Activated naive CD4-positive, alpha-beta T cell (primary cell): Measurements from ENCODE around the gene NBAS.
"Not testable (repeated sequence)": the region's sequence is repeated elsewhere in the genome, so short reads cannot be mapped to it uniquely, and the experiment has no call there.

Experiments
- DNase-seq, 4 experiments: peaks; one replicate each; lab custom pipeline; 2025; lab: John Stamatoyannopoulos, UW

The NBAS gene

DNA sequence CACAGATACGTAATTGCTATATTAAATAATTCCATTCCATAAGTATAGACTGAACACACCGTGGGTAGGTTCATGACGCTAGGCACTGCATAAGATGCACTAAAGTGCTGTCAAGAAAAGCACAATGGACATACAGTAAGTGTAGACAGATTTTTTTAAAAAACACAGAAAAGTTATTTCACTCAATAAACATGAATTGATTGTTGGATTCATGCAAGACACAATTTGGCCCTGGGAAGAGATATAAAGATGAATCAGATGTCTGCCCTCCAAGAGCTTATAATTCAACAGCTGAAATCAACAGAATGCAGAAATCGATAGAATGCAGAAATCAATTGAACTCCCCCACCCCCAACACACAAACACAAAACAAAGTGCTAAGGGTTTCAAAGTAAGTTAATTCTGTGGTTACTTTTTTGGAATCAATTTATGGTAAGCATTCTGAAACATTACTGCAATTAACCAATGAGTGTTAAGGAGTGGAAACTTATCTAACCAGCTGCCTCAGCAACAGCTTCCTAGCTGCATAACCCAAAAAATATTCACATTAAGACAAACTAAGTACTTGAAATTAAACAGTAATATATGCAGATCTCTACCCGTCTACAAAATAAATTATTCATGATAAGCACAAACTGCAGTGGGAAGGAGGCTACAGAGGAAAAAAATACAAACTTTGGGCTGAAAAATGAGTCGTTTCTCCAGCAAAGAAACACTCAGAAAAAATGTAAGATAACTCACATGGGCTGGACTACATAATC, 1.6 kb downstream of the NBAS start:
- DNase-seq, result no peak

DNA sequence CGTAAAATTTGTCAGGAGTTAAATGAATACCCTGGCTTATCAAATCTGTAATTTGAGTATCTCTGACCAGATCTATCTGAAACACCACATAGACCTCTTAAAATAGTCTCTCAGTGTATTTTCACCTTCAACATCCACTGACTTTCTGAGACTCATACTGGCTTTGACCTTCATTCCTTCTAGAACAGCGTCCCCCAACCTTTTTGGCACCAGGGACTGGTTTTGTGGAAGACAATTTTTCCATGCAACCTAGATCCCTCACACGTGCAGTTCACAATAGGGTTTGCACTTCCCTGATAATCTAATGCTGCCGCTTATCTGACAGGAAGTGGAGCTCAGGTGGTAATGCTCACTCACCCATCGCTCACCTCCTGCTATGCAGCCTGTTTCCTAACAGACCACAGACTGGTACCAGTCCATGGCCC, 3.2 kb downstream of the NBAS start:
- DNase-seq, result no peak

DNA sequence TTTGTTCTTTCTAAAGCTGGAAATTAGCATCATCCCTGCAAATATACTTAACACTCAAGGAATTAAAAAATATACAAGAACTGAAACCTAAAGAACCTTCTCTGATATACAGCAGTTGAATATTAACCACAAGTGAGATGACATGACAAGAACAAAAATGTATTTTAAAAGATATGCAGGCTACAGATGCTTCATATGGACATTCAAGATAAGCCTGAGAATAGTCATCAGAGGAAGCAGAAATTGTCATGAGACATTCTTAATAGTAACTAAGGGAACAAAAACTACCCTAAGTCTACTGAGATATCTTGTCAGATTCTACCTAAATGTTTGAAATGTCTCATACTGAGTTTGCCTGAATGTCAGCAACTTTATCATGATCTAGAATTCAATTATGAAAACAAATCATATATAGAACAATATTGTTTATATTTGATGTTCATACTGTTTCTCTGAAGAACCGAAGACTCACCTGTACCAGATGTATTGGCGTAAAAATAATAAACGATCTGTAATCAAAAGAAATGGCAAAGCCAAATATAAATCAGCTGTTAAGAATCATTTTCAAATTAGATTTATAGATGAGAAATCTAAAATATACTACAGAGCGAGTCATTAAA, 4.7 kb downstream of the NBAS start:
- no peak for DNase-seq

DNA sequence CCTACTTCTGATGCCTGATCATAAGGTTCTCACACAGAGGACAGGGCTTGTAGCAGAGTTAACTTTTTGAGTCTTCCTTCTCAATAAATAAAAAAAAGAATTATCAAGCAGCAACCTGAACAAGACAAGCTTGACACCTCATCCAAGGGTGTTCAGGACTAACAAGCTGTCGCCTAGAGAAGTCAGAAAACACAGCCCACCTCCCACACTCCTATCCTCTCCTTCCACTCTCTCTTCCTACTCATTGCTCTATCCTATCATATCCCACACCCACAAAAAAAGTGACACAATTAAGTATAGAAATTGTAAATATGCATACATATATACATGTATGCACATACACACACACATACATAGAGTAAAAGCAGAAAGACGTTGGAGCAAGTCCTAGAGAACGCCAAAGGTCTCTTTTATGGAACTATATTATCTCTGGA, 5.4 kb downstream of the NBAS start:
- DNase-seq, result no peak

DNA sequence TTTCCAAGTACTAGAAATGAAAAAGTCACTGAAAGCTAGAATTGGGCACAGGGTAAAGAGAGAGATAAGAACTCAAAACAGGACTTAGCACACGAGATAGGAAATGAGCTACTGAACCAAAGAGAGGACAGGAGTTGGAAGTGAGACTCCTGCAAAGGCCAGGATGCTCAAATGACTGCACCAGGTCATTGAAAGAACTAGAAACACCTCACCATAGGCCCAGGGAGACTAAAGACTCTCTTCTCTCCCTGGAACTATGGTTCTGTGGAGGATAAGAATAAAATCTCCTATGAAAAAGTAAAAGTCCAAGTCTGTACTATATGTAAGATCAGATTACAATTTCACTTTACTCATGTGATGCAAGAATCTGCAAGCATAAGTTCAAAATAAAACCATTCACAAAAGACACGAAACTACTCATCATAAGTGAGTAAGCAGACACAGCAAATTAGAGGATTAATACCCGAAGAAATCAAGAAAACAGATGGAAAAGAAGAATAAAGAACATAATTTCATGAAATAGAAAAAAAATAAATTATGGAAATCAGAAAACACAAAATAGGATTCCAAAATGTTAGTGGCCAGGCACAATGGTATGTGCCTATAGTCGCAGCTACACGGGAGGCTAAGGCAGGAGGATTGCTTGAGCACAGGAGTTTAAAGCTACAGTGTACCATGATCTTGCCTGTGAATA, 6.5 kb downstream of the NBAS start:
- no peak for DNase-seq

DNA sequence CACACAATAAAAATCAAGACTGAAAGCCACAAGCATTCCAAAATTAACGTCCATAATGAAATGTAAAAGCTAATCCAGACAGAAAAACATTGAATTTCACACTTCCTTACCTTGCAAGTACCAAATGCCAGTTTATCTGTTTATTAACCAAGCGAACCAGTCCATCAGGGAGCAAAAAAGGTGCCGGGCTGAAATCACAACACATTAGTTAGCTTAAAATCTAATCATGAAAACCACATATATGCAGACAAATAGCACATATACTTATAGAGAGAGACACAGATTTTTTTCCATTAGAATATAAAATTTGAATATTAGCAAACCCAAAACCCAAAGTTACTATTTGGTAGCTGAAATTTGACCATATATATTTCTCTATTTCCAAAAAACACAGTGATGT, 7.2 kb downstream of the NBAS start:
- DNase-seq, result no peak

DNA sequence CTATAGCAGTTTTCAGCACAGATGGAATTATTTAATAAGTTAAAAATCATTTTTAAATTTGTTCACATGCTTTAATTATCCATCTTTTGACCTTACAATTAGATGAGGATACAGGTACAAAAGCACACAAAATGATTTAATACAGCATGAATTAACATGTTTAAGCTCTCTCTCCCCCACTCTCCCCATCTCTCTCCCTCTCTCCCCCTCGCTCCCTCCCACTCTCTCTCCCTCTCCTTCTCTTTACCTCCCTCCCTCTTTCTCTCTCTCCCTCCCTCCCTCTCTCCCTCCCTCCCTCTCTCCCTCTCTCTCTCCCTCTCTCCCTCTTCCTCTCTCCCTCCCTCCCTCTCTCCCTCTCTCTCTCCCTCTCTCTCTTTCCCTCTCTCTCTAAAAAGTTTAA, 7.6 kb downstream of the NBAS start:
- DNase-seq, result no peak

DNA sequence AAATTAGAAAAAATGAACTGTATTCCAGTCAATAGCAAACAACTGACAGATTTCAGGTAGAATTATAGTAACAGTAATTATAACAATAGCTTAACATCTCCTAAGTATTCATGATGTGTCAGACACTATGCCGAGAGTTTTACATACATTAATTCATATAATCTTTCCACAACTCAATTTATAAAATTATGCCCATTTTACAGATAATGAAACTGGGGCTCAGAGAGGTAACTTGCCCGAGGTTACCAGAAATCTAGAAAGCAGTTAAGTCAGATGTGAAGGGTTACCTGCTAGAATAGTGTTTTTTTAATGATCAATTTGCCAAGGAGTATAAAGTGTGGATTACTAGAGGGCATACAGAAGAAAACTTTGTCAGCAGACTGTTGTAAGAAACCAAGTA, 12.2 kb downstream of the NBAS start:
- no peak for DNase-seq

DNA sequence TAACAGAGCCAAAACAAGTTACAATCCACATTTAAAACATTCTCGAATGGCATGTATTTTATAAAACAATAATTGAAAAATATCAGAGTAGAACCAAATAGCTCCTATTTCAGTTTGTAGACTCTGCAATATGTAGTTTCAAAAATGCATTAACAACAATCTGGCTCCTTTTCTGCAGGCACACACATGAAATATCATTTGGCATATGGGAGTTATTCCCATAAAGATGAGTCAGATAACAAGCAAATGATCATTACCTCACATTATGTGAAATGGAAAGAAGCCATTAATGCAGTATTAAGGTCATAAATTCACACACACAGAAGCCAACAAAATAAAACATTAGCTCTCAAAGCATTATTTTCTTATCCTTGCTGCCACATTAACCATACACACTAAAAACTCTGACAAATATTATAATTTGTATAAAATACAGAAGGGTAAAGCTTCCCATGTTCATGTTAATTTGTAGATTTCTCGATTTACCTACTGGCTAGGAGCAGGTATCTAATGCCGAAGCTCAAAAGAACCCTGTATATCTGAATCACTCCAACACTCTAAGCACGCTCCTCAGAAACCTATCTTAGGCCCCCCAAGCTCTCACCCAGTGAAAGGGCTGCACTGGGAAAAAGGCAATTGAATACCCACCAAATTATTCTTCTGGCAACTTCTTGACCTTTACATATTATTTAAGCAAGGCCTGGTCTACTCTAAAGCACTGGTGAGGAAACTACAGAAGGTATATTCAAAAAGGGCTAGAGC, 13.8 kb downstream of the NBAS start:
- no peak for DNase-seq

DNA sequence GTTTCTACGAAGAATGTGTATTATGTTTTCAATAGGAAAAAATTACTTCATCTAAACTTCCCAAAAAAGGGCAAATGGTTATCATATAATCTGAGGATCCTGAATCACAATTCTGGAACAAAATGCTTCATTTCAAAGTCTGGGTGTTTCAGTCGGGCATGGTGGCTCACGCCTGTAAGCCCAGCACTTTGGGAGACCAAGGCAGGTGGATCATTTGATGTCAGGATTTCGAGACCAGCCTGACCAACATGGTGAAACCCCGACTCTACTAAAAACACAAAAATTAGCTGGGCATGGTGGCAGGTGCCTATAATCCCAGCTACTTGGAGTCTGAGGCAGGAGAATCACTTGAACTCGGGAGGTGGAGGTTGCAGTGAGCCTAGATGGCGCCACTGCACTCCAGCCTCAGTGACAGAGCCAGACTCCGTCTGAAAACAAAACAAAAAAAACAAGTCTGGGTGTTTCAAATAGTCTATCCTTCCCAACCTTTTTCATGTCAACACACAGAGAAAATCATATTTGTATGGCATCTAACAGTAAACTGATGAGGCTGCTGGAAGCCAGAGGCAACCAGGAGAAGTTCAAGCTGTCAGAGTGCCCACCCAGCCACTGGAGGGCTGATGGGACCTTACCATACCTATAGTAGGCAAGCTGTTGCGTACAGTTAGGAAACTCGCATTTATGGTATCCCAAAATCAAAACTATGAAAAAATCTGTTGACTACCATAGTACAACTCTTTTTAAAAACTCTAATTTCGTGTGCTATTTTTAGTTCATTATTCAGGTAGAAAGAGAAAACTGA, 14.6 kb downstream of the NBAS start:
- DNase-seq, result no peak

DNA sequence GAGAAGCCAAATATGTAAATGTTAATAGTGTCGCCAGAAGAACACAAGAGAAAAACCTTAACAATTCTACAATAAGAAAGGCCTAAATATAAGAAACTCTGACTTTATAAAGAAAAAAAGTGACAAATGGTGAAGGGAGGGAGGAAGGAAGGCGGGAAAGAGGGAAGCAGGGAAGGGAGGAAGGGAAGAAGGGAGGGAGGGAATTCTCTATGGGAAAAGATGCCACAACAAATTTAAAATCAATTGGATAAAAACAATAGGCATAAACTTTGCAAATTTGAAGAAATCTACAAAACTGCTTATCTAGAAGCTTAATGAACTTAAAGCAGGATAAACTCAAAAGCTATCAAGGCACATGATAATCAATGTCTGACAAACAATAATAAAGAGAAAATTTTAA, 16.9 kb downstream of the NBAS start:
- no peak for DNase-seq

DNA sequence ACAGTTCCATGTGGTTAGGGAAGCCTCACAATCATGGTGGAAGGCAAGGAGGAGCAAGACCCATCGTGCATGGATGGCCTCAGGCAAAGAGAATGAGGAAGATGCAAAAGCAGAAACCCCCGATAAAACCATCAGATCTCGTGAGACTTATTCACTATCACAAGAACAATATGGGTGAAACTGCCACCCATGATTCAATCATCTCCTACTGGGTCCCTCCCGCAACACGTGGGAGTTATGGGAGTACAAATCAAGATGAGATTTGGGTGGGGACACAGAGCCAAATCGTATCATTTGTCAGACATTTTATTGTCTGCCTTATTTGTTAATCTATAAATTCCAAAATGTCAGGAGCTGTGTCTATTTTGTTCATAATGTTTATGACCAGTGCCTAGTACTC, 17.6 kb downstream of the NBAS start:
- DNase-seq, result no peak

DNA sequence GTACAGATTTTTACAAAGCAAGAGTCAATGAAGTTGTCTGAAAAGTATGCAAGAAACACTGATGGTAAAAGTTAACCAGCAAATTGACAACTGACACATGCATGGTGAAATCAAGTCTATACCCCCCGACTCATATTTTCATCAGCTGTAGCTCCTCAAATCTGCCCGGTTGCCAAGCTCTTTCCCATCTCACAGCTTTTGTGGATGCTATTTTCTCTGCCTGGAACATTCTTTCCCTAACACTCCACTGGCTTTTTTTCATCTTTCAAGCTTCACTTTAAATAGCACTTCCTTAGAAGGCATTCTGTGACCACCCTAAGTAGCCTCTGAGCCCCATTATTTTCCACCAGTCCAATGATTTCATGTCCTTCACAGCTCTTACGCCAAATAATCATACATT, 18.1 kb downstream of the NBAS start:
- DNase-seq, result no peak

DNA sequence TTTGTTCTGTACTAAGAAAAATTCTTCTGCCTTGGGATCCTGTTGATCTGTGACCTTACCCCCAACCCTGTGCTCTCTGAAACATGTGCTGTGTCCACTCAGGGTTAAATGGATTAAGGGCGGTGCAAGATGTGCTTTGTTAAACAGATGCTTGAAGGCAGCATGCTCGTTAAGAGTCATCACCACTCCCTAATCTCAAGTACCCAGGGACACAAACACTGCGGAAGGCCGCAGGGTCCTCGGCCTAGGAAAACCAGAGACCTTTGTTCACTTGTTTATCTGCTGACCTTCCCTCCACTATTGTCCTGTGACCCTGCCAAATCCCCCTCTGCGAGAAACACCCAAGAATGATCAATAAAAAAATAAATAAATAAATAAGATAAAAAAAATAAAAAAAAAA, 18.9 kb downstream of the NBAS start:
- not testable (repeated sequence) for DNase-seq

DNA sequence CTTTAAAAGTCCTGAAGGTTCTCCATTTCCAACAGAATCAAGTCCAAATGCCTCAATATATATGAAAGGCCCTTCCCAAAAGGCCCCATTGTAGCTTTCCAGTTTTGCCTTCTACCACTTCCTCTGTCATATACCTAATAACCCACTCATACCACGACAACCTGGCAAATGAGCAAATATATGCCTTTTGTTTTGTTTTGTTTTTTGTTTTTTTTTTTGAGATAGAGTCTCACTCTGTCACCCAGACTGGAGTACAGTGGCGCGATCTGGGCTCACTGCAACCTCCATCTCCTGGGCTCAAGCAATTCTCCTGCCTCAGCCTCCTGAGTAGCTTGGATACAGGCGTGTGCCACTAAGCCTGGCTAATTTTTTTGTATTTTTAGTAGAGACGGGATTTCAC, 20.6 kb downstream of the NBAS start:
- DNase-seq, result not testable (repeated sequence)

DNA sequence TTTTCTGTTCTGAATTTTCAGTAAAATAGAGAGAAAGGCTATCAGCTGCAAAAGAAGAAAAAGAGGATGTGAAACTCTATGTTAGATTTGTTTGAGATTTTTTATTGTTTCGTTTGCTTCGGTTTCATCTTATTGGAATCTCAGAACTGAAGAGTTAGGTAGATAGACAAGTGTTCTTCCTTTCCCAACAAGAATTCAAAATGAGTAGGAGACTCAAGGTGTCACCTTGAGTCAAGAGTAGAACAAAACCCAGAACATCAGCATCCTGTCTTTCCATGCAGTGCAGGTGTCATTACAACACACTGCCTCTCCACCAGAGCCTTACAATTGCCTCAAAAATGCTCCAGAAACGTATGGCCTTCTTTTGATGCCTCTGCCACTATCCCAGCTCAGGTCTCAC, 21.1 kb downstream of the NBAS start:
- no peak for DNase-seq

DNA sequence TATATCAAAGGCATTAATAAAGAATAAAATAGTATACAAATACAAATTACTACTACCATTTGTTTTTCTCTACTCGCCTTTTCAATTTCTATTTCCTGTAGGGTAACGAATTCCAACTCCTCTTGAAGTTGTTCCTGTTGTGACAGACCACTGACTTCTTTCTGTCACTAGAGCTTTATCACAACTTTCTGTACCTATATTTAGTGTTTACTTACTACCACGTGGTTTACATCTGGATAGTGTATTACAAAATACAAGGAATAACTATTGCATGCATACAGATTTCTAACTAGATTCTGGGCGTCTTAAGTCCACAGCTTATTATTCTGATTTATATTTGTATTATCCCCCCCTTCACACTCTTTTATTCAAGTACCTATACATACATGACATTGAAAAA, 22.3 kb downstream of the NBAS start:
- DNase-seq, result no peak

DNA sequence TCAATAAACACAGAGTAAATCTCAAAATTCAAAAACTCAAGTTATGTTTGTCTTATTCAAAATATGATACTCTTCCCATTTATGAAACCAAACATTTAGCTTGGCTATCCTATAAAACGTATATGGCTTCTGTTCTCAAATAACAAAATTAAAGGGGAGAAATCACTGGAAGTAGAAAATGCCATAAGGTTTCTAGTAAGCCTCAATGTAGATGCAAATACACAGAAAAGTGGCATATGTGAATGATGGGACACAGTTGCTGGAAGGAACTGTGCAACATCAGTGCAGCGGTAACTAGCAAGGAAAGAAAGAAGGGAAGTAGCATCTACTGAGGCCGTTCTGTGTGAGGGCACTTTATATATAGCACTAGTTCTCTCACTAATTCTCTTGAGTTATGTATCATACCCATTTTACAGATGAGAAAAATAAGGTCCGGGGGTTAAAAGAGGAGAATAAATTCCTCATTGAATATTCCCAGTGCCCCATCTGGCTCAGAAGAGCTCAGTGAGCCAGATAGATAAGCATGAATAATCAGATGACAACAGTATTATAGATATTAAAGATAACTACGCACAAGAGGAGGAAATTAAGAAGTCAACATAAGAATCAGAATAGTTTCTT, 27.2 kb downstream of the NBAS start:
- DNase-seq, result no peak

DNA sequence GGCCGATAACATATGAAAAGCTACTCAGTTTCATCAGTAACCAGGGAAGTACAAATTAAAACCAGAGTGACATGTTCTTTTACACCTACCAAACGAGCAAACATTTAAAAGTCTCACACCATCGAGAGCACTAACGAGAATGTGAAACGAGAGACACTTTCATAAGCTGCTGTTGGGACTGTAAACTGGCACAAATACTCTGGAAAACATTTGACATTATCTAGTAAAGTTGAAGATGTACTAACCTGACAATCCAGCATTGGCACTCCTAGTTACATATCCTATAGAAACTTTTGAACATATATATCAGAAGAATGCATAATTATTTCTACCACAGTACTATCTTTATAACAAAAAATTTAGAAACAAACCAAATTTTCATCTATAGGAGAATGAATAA, 28.1 kb downstream of the NBAS start:
- no peak for DNase-seq

DNA sequence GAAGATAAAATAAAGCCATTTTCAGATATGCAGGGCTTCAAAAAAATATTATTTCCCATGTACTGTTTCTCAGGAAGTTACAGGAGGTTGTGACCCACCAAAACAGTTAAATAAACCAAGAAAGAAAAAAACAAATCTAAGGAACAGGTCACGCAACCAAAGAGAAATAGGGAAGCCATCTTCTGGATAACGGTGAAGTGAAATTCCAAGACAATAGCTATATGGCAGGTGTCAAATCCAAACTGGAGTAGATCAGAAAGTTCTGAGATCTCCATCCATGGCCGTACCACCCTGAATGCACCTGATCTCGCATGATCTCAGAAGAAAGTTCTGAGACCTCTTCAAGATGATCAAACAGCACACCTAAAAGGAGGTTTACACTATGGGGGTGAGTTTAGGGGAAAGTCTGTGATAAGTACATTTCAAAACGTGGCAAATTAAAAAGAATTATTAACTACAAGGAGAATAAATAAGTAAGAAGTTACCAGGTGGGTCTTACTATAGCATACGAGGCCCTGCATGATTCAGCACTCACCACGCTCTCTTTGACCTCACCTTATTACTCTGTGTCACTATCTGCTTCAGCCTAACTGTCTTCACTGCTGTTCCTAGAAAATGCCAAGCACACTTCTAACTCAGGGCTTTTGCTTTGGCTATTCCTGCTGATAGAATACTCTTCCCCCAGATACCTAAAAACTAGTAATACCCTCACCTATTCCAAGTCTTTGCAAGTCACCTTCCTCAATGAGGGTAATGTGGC, 29.9 kb downstream of the NBAS start:
- DNase-seq, result no peak
